Stimulated activated CD4-positive, alpha-beta T cell treated with anti-CD3 and anti-CD28 coated beads, TNF-alpha, amount 100 ng/mL, for 1 hour (primary cell): ENCODE measurements around the gene DNA2.

Source experiments
- DNase-seq, 3 donors: peaks; one replicate each; pipeline ENCODE4 v3.0.0-alpha.2; 2020; ENCODE audit warnings: low read depth in 3 of 3, low spot score in 1 of 3

Gene DNA2

GRCh38 chr10:68365611-68366010 is 106.2 kb downstream of the DNA2 start:
- DNase-seq = no peak

DNA sequence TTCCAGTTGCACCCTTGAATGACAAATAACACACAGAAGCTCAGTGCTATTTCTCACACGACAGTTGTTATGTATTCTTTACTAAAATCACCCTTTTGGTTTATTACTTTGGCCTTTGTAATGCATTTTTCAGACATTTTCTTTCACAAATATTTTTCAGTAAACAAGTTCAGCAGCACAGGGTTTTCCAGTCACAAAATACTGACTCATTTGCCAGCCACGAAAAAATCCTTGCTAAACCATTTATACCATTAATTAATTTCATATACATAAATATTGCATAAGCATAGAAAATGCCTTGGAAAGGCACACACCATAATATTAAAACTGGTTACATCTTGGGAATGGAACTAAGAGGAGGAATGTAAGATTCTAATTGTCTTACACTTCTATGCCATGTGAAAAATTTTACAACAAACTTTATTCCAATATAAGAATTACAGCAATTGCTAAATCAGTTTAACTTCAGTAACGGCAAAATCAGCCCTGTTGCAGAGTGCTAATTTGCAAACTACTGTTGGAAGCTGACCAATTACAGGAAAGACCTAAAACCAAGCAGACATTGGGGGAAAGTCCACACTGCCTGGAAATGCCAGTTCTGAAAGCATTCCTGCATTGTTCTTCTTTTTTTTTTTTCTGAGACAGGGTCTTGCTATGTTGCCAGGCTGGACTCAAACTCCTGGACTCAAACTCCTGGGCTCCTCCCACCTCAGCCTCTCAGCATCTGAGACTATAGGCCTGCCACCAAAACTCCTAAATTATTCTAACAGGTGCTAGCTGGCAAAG is 107.5 kb downstream of the DNA2 start:
- no peak for DNase-seq
